Stomach (tissue), 9 donors: Measurements from ENCODE around the gene TUBA4B. TPM values are rescaled to one million over a fixed set of nuclear protein-coding genes. Genes with fewer than 3 reads are reported as not detected.
A peak's percentile ranks its signal among the peaks of the same experiment; 100 is the strongest.

ENCODE experiments used
- DNase-seq, 2 donors: peaks; one replicate each; pipeline versions ENCODE4 v3.0.0 to v3.0.0-alpha.2; 2013 to 2019
- H3K27ac ChIP-seq, 5 donors: fragments of 200-600 bp in 4 of 5; sonication (generic) in 4 of 5; one replicate each; pipeline ENCODE4 v1.5.1; 2013 to 2019; ENCODE audit warnings: mild to moderate bottlenecking in 1 of 5, moderate library complexity in 1 of 5
- H3K27me3 ChIP-seq, 3 donors: fragments of 200-600 bp; sonication (generic); one replicate each; pipeline ENCODE4 v1.5.1; 2017 to 2019; ENCODE audit warnings: mixed run types in 1 of 3
- H3K36me3 ChIP-seq, 4 donors: fragments of 200-600 bp; sonication (generic); 1 replicate in 3 of 4; 2 replicates in 1 of 4; pipeline ENCODE4 v1.5.1; 2016 to 2019
- H3K4me1 ChIP-seq, 4 donors: fragments of 200-600 bp; sonication (generic); one replicate each; pipeline ENCODE4 v1.5.1; 2016 to 2019
- H3K4me3 ChIP-seq, 4 donors: fragments of 200-600 bp; sonication (generic) in 3 of 4; one replicate each; pipeline ENCODE4 v1.5.1; 2016 to 2019; ENCODE audit warnings: mild to moderate bottlenecking in 1 of 4
- H3K9me3 ChIP-seq, 4 donors: fragments of 200-600 bp; sonication (generic); one replicate each; pipeline ENCODE4 v1.5.1; 2016 to 2019
- CTCF ChIP-seq, 7 experiments: fragments of 450-650 bp in 4 of 7; fragments of 200-600 bp in 3 of 7; sonication (generic) in 3 of 7; IDR thresholded peaks; one replicate each; pipeline ENCODE4 v1.5.1; 2016 to 2019; ENCODE audit warnings: antibody characterized with exemption in 7 of 7, control low read depth in 2 of 7, mild to moderate bottlenecking in 1 of 7
- EP300 ChIP-seq: sonication (generic); formaldehyde crosslinking; IDR thresholded peaks from one replicate; pipeline ENCODE4 v1.6.1; 2017; ENCODE audit warnings: antibody characterized with exemption
- POLR2A ChIP-seq, 4 donors: fragments of 450-650 bp; IDR thresholded peaks; one replicate each; pipeline ENCODE4 v1.6.1; 2016; ENCODE audit warnings: antibody characterized with exemption in 4 of 4, control low read depth in 2 of 4, mild to moderate bottlenecking in 1 of 4, moderate library complexity in 1 of 4
- POLR2AphosphoS5 ChIP-seq, 3 donors: sonication (generic); formaldehyde crosslinking; IDR thresholded peaks; one replicate each; pipeline ENCODE4 v1.6.1; 2016; ENCODE audit warnings: antibody characterized with exemption in 3 of 3
- WGBS, 5 donors: extraction: QIAGEN DNeasy Blood & Tissue Kit in 3 of 5; methylation state at CpG; one replicate each; pipeline versions ENCODE4 v1.1.5 to v1.1.7; 2013 to 2018; 5-methylcytosine and 5-hydroxymethylcytosine counted together
- intact Hi-C: fragments of 100-400 bp; cut with DNase I; formaldehyde crosslinking; loops from one replicate; pipeline ENCODE4 v1.15.1; 2023; ENCODE audit warnings: low total_unique reads
- polyA plus RNA-seq, 3 donors: library from polyadenylated mRNA; stranded (reverse); fragments of 200-250 nt; gene quantifications; one replicate each; pipeline ENCODE4 v1.2.3, GENCODE V29; 2013
- total RNA-seq, 5 donors: library from RNA; depleted of rRNA; stranded (reverse); fragments of >200 nt; gene quantifications; one replicate each; pipeline versions ENCODE4 v1.1.0 to v1.2.3, GENCODE V29; 2014 to 2016
- donor health status: healthy with polysubstance abuse.
- donor health status: Bipolar disorder and iron deficiency.
- donor health status: healthy.

TUBA4B gene
- total and polyA plus RNA-seq, 8 donors = not detected

- H3K36me3 ChIP-seq = no peaks in the 10 kb centered on the region
- H3K27ac ChIP-seq = peak overlapping the region in 1 of 5 donors; percentile 91
- no peaks in the 10 kb centered on the region for H3K9me3 ChIP-seq
- no peaks in the 10 kb centered on the region for H3K27me3 ChIP-seq
- no peak overlapping the region for H3K4me3 ChIP-seq
- no peak for DNase-seq
- TF ChIP-seq POLR2AphosphoS5 (IDR thresholded peaks at IDR 0.05) (no peak), EP300 (no peak), CTCF (IDR thresholded peaks at IDR 0.05) (no peak), POLR2A (IDR thresholded peaks at IDR 0.05) (no peak)
- intact Hi-C loops = no loop called here
- H3K4me1 ChIP-seq = peaks cover 4 to 34% (median 26%) of the 10 kb centered on the region in 4 donors
- WGBS, 5 donors = 71 to 89% (median 82%) methylated on average over 5 of the region's 5 CpGs
Observed at GRCh38 chr2:219293736-219294231, 40.7 kb downstream of the TUBA4B start.

- no peaks in the 10 kb centered on the region for H3K9me3 ChIP-seq
- H3K27ac ChIP-seq = peak overlapping the region; percentile 41 to 91 (median 81)
- H3K27me3 ChIP-seq = peaks cover 0 to 8% (median 4%) of the 10 kb centered on the region in 3 donors
- H3K4me3 ChIP-seq = peak overlapping the region; percentile 53 to 64 (median 60)
- intact Hi-C loops = no loop called here
- WGBS, 5 donors = 5 to 15% (median 7%) methylated on average over 24 to 67 of the region's 67 CpGs
- TF ChIP-seq CTCF (IDR thresholded peaks at IDR 0.05) (peak in 6 of 7 experiments; percentile 5 to 100 (median 97)), POLR2AphosphoS5 (IDR thresholded peaks at IDR 0.05) (peak; percentile 50 to 83 (median 52)), POLR2A (IDR thresholded peaks at IDR 0.05) (no peak), EP300 (no peak)
- H3K36me3 ChIP-seq = no peaks in the 10 kb centered on the region
- peak; percentile 92 to 97 for DNase-seq
- peaks cover 4 to 28% (median 23%) of the 10 kb centered on the region in 4 donors for H3K4me1 ChIP-seq
Observed at GRCh38 chr2:219294356-219295351, 41.6 kb downstream of the TUBA4B start.

- Histone ChIP-seq H3K36me3 (no peaks in the 10 kb centered on the region), H3K27ac (no peak overlapping the region), H3K4me1 (peaks cover 4 to 24% (median 19%) of the 10 kb centered on the region in 4 donors), H3K9me3 (no peaks in the 10 kb centered on the region), H3K4me3 (no peak overlapping the region), H3K27me3 (peaks cover 0 to 19% (median 8%) of the 10 kb centered on the region in 3 donors)
- 78 to 90% (median 87%) methylated on average over 10 to 14 of the region's 14 CpGs for WGBS, 5 donors
- TF ChIP-seq POLR2A (IDR thresholded peaks at IDR 0.05) = no peak
- no peak for TF ChIP-seq POLR2AphosphoS5 (IDR thresholded peaks at IDR 0.05)
- TF ChIP-seq EP300 = no peak
- no peak for TF ChIP-seq CTCF (IDR thresholded peaks at IDR 0.05)
- DNase-seq = no peak
- intact Hi-C loops = no loop called here
Observed at GRCh38 chr2:219296142-219296541, 43.1 kb downstream of the TUBA4B start.

- H3K27ac ChIP-seq = no peak overlapping the region
- TF ChIP-seq CTCF (IDR thresholded peaks at IDR 0.05) (no peak), POLR2AphosphoS5 (IDR thresholded peaks at IDR 0.05) (no peak), POLR2A (IDR thresholded peaks at IDR 0.05) (no peak), EP300 (no peak)
- H3K4me3 ChIP-seq = no peak overlapping the region
- H3K9me3 ChIP-seq = no peaks in the 10 kb centered on the region
- DNase-seq = peak in 1 of 2 donors; percentile 5
- no peaks in the 10 kb centered on the region for H3K36me3 ChIP-seq
- intact Hi-C loops = no loop called here
- WGBS, 5 donors = 83 to 95% (median 86%) methylated on average over 12 to 25 of the region's 25 CpGs
- peaks cover 0 to 26% (median 8%) of the 10 kb centered on the region in 3 donors for H3K27me3 ChIP-seq
- peaks cover 4 to 24% (median 19%) of the 10 kb centered on the region in 4 donors for H3K4me1 ChIP-seq
Observed at GRCh38 chr2:219296631-219297391, 43.8 kb downstream of the TUBA4B start.
